Measurements from ENCODE around the gene RAD51AP2. TPM values are rescaled to one million over a fixed set of nuclear protein-coding genes. Genes with fewer than 3 reads are reported as not detected.

RAD51AP2 gene
- total RNA-seq, 1 donor from 2014 or later: not detected

GRCh38 chr2:17470855-17471641 is 47.2 kb downstream of the RAD51AP2 start:
- DNase-seq (ENCODE audit: low spot score): no peak

GRCh38 chr2:17461087-17461475 is 57.2 kb downstream of the RAD51AP2 start:
- no peak for DNase-seq (ENCODE audit: low spot score)

Other genes with a start within 250 kb of the RAD51AP2 start
- 0.39 TPM for gene VSNL1, start 22.3 kb upstream of the RAD51AP2 start, total RNA-seq
- 14.1 TPM for gene SMC6, start 235.4 kb upstream of the RAD51AP2 start, total RNA-seq
- gene GEN1, start 235.7 kb upstream of the RAD51AP2 start, total RNA-seq: 11.2 TPM

All from ureter (tissue), 1 donor.